Calu3 (cell line): Measurements from ENCODE around the gene MTPN. TPM values are rescaled to one million over a fixed set of nuclear protein-coding genes. Genes with fewer than 3 reads are reported as not detected.

Experiments
- BruUV-seq: library from RNA; stranded (reverse); fragments of 400-500 nt; replicated peaks from 2 replicates; lab custom pipeline; 2021; lab: Mats Ljungman, UMichigan
- CTCF ChIA-PET: fragments of 300-600 bp; sonication (Branson Sonifier 250); formaldehyde crosslinking; loops from one replicate; lab custom pipeline; 2022; ENCODE audit warnings: antibody characterized with exemption; lab: Charles Lee
- DNase-seq: peaks from one replicate; pipeline ENCODE4 v3.0.0; 2022
- H3K27ac Mint-ChIP-seq: one replicate; pipeline ENCODE4 v1.8.0; 2022; ENCODE audit warnings: mixed read lengths; ENCODE audit not compliant: unreplicated experiment
- H3K27me3 Mint-ChIP-seq: one replicate; pipeline ENCODE4 v1.8.0; 2022; ENCODE audit warnings: mixed read lengths; ENCODE audit not compliant: unreplicated experiment
- H3K36me3 Mint-ChIP-seq: one replicate; pipeline ENCODE4 v1.8.0; 2022; ENCODE audit warnings: mild to moderate bottlenecking, moderate library complexity, mixed read lengths; ENCODE audit not compliant: insufficient read depth, unreplicated experiment
- H3K4me1 Mint-ChIP-seq: one replicate; pipeline ENCODE4 v1.8.0; 2022; ENCODE audit warnings: mild to moderate bottlenecking, low read depth, mixed read lengths; ENCODE audit not compliant: unreplicated experiment
- H3K4me3 Mint-ChIP-seq: one replicate; pipeline ENCODE4 v1.8.0; 2022; ENCODE audit warnings: mild to moderate bottlenecking, low read depth, moderate library complexity, mixed read lengths; ENCODE audit not compliant: unreplicated experiment
- H3K9me3 Mint-ChIP-seq: one replicate; pipeline ENCODE4 v1.8.0; 2022; ENCODE audit warnings: low read depth, mixed read lengths; ENCODE audit not compliant: unreplicated experiment
- intact Hi-C: fragments of 100-400 bp; cut with micrococcal nuclease; formaldehyde crosslinking; loops from one replicate; pipeline ENCODE4 v1.10.0; 2022; ENCODE audit not compliant: unreplicated experiment
- total RNA-seq: library from RNA; stranded (reverse); gene quantifications from 2 replicates; pipeline ENCODE4 v1.2.3, GENCODE V29; 2022
- TF ChIP-seq, protein P1 (sequence below): fragments of 200-600 bp; IDR thresholded peaks from one replicate; pipeline ENCODE4 v1.8.0; 2022; ENCODE audit warnings: antibody characterized with exemption; ENCODE audit not compliant: unreplicated experiment

MTPN gene
- total RNA-seq, 1 experiment from 2014 or later = 122 TPM

DNA sequence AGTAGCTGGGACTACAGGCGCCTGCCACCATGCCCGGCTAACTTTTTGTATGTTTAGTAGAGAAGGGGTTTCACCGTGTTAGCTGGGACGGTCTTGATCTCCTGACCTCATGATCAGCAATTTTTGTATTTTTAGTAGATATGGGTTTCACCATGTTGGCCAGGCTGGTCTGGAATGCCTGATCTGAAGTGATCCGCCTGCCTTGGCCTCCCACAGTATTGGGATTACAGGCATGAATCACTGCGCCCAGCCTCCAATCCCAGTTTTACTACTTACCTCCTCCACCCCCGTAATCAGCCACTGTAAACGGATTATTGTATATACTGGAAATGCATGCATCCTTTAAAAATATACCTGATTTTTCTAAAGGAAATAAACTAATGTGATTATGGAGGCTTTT, 35.1 kb upstream of the MTPN start:
- CTCF ChIA-PET = no interaction called here
- DNase-seq = no peak
- H3K9me3 Mint-ChIP-seq = no peaks in the 10 kb centered on the region
- no peaks in the 10 kb centered on the region for H3K36me3 Mint-ChIP-seq
- no TSS peak for BruUV-seq
- TF ChIP-seq, protein P1, sequence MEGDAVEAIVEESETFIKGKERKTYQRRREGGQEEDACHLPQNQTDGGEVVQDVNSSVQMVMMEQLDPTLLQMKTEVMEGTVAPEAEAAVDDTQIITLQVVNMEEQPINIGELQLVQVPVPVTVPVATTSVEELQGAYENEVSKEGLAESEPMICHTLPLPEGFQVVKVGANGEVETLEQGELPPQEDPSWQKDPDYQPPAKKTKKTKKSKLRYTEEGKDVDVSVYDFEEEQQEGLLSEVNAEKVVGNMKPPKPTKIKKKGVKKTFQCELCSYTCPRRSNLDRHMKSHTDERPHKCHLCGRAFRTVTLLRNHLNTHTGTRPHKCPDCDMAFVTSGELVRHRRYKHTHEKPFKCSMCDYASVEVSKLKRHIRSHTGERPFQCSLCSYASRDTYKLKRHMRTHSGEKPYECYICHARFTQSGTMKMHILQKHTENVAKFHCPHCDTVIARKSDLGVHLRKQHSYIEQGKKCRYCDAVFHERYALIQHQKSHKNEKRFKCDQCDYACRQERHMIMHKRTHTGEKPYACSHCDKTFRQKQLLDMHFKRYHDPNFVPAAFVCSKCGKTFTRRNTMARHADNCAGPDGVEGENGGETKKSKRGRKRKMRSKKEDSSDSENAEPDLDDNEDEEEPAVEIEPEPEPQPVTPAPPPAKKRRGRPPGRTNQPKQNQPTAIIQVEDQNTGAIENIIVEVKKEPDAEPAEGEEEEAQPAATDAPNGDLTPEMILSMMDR = no peak
- peaks cover 61% of the 10 kb centered on the region for H3K27me3 Mint-ChIP-seq
- no peak overlapping the region for H3K4me3 Mint-ChIP-seq
- no peak overlapping the region for H3K27ac Mint-ChIP-seq
- H3K4me1 Mint-ChIP-seq = no peaks in the 10 kb centered on the region
- intact Hi-C loops = no loop called here

DNA sequence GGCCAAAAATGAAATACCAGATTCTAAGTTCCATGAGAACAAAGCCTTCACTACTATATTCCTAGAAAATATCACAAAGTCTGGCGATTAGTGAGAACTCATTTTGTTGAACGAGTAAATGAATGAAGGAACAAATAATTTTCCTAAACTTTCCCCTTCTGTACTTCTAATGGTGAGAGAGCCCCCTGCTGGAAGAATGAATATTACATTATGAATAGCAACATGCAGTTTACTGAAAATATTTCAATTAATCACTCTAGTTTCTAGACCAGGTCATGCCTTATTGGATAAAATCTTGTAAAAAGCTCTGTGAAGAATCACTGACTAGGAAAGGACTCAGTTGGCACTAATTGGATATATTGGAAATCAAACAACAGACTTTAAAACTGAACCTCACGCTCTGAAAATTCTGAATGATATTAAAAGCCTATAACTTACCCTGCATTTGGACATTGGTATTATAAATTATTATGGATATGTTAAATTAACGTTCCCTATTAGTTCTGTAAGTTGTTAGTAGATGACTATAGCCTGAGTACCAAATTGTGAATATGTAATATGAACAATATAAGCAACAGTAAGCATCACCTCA, 32.4 kb upstream of the MTPN start:
- CTCF ChIA-PET = interaction anchor here (0.8 kb wide), 1 partner anchor 335 kb away, joined by 3 read pairs; no protein-coding TSS in a partner anchor
- no peaks in the 10 kb centered on the region for H3K36me3 Mint-ChIP-seq
- intact Hi-C loops = loop anchor here (1.0 kb wide), 2 partner anchors 208 to 336 kb away; no protein-coding TSS in a partner anchor
- TF ChIP-seq, protein P1 = peak; percentile 58
- H3K27ac Mint-ChIP-seq = no peak overlapping the region
- no peaks in the 10 kb centered on the region for H3K9me3 Mint-ChIP-seq
- H3K27me3 Mint-ChIP-seq = peaks cover 35% of the 10 kb centered on the region
- BruUV-seq = no TSS peak
- no peaks in the 10 kb centered on the region for H3K4me1 Mint-ChIP-seq
- DNase-seq = peak; percentile 17
- no peak overlapping the region for H3K4me3 Mint-ChIP-seq

DNA sequence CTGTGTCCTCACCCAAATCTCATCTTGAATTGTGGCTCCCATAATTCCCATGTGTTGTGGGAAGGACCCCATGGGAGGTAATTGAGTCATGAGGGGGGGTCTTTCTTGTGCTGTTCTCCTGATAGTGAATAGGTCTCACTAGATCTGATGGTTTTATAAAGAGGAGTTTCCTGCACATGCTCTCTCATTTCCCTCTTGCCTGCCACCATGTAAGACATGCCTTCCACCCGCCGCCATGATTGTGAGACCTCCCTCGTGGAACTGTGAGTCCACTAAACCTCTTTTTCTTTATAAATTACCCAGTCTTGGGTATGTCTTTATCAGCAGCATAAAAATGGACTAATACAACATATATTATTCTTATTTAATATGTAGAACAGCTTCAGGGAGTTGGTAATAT, 29.0 kb upstream of the MTPN start:
- Mint-ChIP-seq H3K4me1 (no peaks in the 10 kb centered on the region), H3K27ac (no peak overlapping the region), H3K27me3 (peaks cover 12% of the 10 kb centered on the region), H3K9me3 (no peaks in the 10 kb centered on the region), H3K36me3 (no peaks in the 10 kb centered on the region), H3K4me3 (no peak overlapping the region)
- DNase-seq = no peak
- CTCF ChIA-PET = no interaction called here
- intact Hi-C loops = no loop called here
- TF ChIP-seq, protein P1 = no peak
- BruUV-seq = no TSS peak

DNA sequence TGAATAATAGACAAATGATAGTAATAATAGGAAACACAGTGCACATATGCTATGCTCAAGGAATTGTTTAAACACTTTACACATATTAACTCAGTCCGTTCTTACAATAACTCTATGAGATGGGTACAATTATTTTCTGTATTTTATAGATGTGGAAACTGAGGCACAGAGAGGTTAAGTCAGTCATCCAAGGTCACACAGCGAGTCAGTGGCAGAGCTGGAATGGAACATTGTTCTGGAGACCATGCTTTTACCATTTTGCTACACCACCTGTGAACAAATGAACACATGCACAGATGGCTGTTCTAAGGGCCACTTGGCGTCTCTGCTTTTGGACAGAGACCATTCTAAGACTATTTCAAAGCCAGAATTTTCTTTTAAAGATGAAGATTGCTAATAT, 26.9 kb upstream of the MTPN start:
- H3K4me1 Mint-ChIP-seq = no peaks in the 10 kb centered on the region
- no peak overlapping the region for H3K4me3 Mint-ChIP-seq
- H3K9me3 Mint-ChIP-seq = no peaks in the 10 kb centered on the region
- no peak for DNase-seq
- CTCF ChIA-PET = no interaction called here
- TF ChIP-seq, protein P1 = no peak
- H3K27ac Mint-ChIP-seq = no peak overlapping the region
- H3K36me3 Mint-ChIP-seq = no peaks in the 10 kb centered on the region
- no peaks in the 10 kb centered on the region for H3K27me3 Mint-ChIP-seq
- no TSS peak for BruUV-seq
- intact Hi-C loops = no loop called here
